ENCODE measurements around the gene SEPSECS.

Gene SEPSECS

GRCh38 chr4:25159837-25160713, at the start of gene SEPSECS:
Gene SEPSECS (minus strand): TSS chr4:25160449. CDS start chr4:25160369, 80 bp downstream.
- peak; percentile 94 to 95 for DNase-seq

DNA sequence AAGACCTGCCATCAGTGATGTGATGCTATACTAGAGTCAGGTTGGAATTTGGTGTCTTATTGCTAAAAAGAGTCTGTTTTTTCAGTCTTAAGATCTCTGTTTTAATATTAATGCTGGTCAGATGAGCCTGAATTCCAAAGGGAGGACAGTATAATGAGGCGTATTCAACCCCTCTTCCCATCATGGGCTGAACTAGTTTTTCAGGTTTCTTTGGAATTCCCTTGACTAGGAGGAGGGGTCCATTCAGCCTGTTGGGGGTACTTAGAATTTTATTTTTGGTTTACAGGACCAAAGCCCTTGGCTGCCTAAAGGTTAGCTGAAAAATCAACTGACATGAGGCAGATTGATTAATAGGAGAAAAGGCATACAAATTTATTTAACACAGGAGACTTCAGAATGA, 49.5 kb upstream of the SEPSECS start:
- no peak for DNase-seq

- DNase-seq: no peak
These were observed 47.7 kb upstream of the SEPSECS start for GRCh38 chr4:25207997-25208396.

- DNase-seq: no peak
These were observed 38.5 kb upstream of the SEPSECS start for GRCh38 chr4:25198713-25199112.

DNA sequence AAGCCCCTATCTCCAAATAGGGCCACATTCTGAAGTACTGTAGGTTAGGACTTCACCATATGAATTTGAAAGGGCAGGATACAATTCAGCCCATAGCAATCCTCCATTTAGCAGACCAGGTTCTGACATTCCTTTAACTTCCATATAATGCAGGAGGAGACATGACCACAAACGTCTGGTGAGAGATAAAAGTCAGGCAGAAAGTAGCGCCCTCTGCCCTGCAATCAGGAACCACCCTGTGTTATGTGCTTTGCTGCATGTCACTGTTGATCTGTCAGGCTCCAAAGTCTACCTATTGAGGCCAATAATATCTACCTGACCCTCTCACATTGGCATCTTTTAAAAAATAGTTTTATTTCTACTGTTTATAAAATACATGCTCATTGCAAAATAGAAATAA, 30.2 kb upstream of the SEPSECS start:
- no peak for DNase-seq

DNA sequence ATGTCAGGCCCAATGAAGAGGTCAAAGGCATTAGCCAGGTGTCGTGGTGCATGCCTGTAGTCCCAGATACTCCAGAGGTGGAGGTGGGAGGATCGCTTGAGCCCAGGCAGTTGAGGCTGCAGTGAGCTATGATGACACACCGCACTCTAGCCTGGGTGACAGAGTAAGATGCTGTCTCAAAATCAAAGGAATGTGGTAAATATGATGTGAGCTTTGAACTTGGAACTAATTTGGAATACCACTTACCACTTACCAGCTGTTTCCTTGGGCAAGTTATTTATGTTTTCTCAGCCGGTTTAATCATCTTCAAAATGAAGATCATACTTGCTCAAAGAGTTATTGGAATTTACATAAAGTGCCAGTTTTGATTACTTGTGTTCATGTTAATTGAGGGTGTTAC, 23.8 kb upstream of the SEPSECS start:
- DNase-seq: no peak

DNA sequence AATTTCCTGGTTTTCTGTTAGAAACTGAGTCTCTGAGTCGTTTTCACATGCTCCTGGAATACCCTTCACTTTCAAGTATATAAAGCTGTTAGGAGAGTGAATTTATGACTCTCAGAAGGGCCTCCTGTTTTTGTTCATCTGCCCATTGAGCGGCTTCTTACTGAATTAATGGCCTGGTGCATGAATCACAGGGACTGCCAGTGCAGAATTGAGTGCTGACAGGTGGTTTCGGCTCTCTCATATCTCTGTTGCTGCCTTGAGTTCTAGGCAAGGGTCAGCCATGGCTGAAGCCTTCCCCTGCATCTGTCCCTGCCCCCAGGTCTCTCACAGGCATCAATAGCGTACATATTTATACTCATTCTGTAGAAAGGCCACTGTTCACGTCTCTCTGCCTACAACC, 22.7 kb upstream of the SEPSECS start:
- DNase-seq: no peak

DNA sequence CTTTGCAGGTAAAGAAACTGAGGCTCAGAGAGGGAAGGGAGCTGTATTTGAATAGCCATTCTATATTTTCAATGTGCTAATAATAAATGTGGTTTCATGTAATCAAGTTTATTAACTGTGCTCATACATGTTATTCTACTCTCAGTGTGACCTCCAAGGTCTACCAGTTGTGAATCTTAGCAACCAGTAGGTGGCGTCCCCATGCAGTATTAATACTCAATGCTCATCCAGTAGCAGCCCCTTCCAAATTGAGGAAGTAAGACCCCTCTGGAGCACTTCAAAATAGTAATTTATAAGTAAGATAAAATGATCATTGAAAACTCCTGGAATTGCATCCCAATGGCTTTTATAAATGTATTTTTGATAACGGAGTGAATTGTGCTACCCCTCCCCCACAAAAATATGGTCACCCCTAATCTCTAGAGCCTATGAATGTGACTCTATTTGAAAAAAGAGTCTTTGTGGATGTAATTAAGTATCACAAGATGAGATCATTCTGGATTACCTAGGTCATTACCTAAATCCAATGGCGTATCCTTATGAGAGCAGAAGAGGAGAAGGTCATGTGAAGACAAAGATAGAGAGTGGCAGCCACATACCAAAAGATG, 20.4 kb upstream of the SEPSECS start:
- peak in 1 of 2 experiments; percentile 29 for DNase-seq

- no peak for DNase-seq
These were observed 18.6 kb upstream of the SEPSECS start for GRCh38 chr4:25178838-25179261.

DNA sequence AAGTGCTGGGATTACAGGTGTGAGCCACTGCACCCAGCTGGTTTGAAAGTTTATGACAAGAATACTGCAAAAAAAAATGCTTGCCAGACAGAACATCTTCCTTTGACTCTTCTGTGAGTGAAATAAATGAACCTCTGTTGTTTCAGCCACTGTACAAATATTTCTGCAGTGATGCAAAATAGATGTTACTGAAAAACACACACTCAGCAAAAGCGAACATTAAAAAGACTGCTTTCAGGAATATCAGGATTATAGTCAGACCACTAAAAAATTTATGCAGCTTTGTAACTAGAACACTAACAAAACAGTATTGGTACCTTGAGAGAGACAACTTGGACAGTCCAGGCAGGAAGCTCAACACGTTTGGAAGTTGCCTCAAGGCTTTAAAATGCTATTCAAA, 16.9 kb upstream of the SEPSECS start:
- no peak for DNase-seq

DNA sequence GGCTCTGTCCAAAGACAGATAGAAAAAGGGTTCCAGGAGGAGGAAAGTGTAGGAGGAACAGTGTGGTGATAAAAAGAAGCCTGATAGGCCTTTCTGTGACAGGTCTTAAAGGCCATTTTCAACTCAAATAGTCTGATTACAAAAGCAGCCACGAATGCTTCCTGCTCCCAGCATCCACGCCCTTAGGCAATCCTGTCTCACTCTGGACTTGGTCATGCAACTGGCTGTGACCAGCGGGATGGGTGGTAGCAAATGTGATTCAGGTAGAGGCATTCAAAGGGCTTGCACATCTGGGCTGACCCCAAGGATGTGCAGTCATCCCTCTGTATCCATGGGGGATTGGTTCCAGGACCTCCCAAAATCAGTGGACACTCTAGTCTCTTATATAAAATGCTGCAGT, 14.4 kb upstream of the SEPSECS start:
- DNase-seq: no peak

- no peak for DNase-seq
These were observed 13.0 kb upstream of the SEPSECS start for GRCh38 chr4:25172961-25173915.

GRCh38 chr4:25171201-25171865, 11.1 kb upstream of the SEPSECS start:
- no peak for DNase-seq

- no peak for DNase-seq
These were observed 9.2 kb upstream of the SEPSECS start for GRCh38 chr4:25169446-25169845.

DNA sequence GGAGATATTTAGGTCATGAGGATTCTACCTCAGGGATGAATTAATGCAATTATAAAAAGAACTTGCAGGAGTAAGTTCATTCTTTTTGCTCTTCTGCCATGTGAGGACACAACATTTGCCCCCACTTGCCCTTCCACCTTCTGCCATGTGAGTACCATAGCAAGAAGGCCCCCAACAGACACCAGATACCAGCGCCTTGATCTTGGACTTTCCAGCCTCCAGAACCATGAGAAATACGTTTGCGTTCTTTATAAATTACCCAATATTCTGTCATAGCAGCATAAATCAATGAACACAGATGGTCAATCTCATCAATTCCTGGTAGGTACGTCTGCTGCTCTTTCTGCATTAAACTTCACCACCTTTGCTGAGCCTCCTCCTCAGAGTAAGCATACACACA, 5.7 kb upstream of the SEPSECS start:
- DNase-seq: no peak

- DNase-seq: no peak
These were observed 2.9 kb upstream of the SEPSECS start for GRCh38 chr4:25163196-25163595.

DNA sequence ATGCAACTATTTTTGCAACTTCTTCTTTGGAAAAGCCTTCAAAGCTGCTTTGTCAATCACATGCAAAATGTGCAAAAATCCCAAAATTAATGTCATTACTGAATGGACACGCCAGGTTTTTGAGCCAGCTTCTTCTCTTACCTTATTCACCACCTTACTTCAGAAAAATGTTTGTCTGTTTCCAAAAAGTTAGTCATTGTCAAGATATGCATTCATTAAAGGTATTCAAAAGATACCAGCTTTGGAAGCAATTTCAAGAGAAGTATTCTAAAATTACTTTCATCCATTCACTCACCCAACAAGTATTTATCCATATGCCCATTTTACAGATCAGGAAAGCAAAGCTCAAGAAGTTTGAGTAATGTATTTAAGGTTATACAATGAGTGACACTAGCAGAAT, 2.3 kb upstream of the SEPSECS start:
- DNase-seq: no peak

DNA sequence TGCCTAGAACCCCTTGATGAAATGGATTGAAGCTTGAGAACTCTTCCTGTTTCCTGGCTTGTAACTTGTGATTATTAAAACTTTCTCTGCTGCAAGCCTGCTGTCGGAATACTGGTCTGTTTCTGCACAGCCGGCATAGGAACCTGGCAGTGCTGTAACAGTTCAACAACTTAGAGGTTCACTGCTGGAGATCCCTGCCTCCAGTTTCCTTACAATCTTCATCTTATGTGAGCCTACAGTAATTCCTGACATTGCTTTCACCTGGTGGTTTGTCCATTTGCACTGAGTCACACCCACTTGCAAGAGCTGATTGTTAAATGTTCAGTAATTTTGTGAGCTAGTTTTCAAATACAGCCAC, 1.3 kb upstream of the SEPSECS start:
- DNase-seq: no peak

DNA sequence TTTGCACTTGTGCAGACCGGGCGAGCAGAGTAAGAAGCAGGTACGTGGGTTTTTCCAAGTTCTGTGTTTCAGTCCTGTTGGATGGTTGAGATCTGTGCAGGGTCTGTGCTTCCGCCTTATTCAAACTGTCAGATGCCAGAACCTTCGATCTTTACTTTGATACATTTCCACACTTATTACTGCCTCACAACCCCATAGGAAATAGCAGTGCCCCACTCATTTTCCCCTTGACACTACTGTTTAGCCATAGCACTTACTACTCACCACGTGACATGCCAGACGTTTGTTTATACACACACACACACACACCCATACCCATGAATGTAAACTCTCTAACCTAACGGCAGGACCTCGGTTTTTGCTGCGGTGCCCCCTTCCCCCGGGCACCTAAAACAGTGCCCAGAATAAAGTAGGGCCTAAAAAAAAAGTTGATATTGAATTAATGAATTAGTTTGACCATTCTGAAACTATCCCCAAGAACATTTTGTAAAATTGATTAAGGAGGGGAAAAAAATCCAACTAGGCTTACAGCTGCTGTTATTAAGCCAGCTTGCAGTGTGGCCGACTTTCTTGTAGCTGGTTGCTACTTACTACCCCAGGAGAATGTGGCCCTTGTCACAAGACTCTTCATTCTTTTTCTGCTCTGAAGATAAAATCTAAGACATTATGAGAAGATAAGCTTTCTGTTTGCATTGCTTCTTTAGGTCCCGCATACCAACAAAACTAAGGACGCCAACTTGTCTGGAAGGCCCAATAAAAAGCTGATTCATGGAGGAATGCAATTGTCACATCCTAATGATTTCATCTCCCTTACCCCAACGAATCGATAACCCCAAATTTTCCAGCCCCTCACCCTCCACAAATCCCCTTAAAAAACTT, 704 bp upstream of the SEPSECS start:
- DNase-seq: no peak

DNA sequence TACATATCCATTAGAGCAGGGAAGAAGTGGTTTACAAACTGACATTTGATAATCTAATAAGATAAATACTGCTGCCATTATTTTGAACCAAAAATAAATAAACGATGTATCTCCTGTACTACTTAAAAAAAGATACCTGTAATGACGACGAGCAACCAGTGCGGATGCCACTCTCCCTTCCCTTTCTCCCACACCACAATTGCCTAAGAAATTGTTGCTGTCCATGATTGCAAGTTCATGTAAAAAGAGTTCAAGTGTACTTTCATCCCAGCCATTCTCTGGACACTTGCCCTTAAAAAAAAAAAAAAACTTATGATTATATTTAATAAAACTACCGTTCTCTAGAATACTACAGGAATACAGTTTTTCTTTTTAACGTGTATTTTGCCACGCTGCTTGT, 1.4 kb downstream of the SEPSECS start:
- DNase-seq: no peak

DNA sequence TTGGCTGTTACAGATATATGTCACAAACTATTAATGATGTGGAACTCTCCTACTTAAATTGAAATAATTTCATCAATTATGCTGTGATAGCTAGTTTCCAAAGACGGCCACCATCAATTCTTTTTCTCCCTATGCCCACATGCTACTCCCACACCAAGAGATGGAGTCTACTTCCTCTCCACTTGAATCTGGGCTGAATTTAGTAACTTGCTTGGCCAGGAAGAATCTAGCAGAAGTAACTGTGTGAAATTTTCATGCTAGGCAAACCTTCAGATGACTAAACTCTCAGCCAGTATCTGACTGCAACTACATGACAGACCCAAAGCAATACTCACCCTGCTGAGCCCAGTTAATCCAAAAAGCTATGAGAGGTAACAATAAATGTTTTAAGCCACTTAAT, 3.2 kb downstream of the SEPSECS start:
- DNase-seq: no peak

- DNase-seq: no peak
These were observed 4.3 kb downstream of the SEPSECS start for GRCh38 chr4:25155947-25156346.

Measured in activated T-cell treated with anti-CD3 and anti-CD28 coated beads, Interleukin-2, amount 50 U/mL, for 48 hours (primary cell).